Neural cell (in vitro differentiated cells): ENCODE data around the gene GPHN.

ENCODE experiments used
- EP300 ChIP-seq: fragments of 450-650 bp; conservative IDR thresholded peaks from 2 replicates; pipeline ENCODE4 v1.6.1; 2014; ENCODE audit warnings: antibody characterized with exemption, mild to moderate bottlenecking, moderate library complexity; ENCODE audit not compliant: poor library complexity, severe bottlenecking
- RAD21 ChIP-seq: fragments of 450-650 bp; conservative IDR thresholded peaks from 2 replicates; pipeline ENCODE4 v1.6.1; 2014; ENCODE audit warnings: antibody characterized with exemption, mild to moderate bottlenecking, moderate library complexity
- TF ChIP-seq, protein P1 (sequence below): fragments of 450-650 bp; IDR thresholded peaks from 2 replicates; pipeline ENCODE4 v1.5.1; 2014; ENCODE audit warnings: antibody characterized with exemption, mild to moderate bottlenecking, moderate library complexity; ENCODE audit not compliant: poor library complexity, severe bottlenecking

DNA sequence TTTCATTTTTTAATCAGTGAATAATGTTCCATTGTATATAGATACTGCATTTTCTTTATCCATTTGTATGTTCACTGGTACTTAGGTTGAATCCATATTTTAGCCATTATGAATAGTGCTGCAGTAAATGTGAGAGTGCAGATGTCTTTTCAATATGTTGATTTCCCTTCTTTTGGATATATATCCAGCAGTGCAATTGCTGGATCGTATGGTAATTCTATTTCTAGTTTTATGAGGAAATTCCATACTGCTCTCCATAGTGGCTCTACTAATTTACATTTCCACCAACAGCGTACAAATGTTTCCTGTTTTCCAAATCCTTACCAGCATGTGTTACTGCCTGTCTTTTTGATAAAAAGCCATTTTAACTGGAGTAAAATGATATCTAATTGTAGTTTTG lies 392.8 kb downstream of the GPHN start:
- TF ChIP-seq EP300 (no peak), RAD21 (no peak)
- TF ChIP-seq, protein P1, sequence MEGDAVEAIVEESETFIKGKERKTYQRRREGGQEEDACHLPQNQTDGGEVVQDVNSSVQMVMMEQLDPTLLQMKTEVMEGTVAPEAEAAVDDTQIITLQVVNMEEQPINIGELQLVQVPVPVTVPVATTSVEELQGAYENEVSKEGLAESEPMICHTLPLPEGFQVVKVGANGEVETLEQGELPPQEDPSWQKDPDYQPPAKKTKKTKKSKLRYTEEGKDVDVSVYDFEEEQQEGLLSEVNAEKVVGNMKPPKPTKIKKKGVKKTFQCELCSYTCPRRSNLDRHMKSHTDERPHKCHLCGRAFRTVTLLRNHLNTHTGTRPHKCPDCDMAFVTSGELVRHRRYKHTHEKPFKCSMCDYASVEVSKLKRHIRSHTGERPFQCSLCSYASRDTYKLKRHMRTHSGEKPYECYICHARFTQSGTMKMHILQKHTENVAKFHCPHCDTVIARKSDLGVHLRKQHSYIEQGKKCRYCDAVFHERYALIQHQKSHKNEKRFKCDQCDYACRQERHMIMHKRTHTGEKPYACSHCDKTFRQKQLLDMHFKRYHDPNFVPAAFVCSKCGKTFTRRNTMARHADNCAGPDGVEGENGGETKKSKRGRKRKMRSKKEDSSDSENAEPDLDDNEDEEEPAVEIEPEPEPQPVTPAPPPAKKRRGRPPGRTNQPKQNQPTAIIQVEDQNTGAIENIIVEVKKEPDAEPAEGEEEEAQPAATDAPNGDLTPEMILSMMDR: no peak
